Mucosa of descending colon (tissue), 3 donors: ENCODE data around the gene ELMO3. TPM values are rescaled to one million over a fixed set of nuclear protein-coding genes. Genes with fewer than 3 reads are reported as not detected.

Experiments
- ATAC-seq: fragments of 200-7000 bp; cut with Tn5 transposase; one replicate; pipeline ENCODE4 v1.9.1; 2020; ENCODE audit warnings: mild to moderate bottlenecking, moderate library complexity
- DNase-seq, 3 donors: peaks; one replicate each; pipeline ENCODE4 v3.0.0-alpha.2; 2020
- H3K36me3 ChIP-seq: fragments of 200-600 bp; one replicate; pipeline ENCODE4 v1.8.0; 2021; ENCODE audit warnings: low read depth, mild to moderate bottlenecking
- H3K4me1 ChIP-seq: fragments of 200-600 bp; one replicate; pipeline ENCODE4 v1.8.0; 2021; ENCODE audit warnings: low read depth, mild to moderate bottlenecking
- H3K4me3 ChIP-seq: fragments of 200-600 bp; one replicate; pipeline ENCODE4 v1.8.0; 2021; ENCODE audit warnings: mild to moderate bottlenecking
- H3K9me3 ChIP-seq: fragments of 200-600 bp; one replicate; pipeline ENCODE4 v1.8.0; 2021; ENCODE audit warnings: mild to moderate bottlenecking
- CTCF ChIP-seq: fragments of 200-600 bp; IDR thresholded peaks from one replicate; pipeline ENCODE4 v1.8.0; 2022; ENCODE audit warnings: antibody characterized with exemption, mild to moderate bottlenecking
- intact Hi-C, 2 donors: fragments of 100-400 bp; cut with DNase I in 1 of 2; cut with micrococcal nuclease in 1 of 2; formaldehyde crosslinking; loops; one replicate each; pipeline versions ENCODE4 v1.11.0 to v1.11.1; 2022; cut with DNase I, micrococcal nuclease
- total RNA-seq, 3 donors: library from RNA; stranded (reverse); fragmentation: NEBNext Ultra II Directional in 2 of 3; extraction: Animal tissue kit (Norgen Biotek cat#: 25700) in 2 of 3; gene quantifications; one replicate each; pipeline versions ENCODE4 v1.2.1 to v1.2.4, GENCODE V29; 2021 to 2023
- donor health status: DM: no; HTN: no; CAD: no; lungs with moderate emphysema.
- donor health status: DM: no; HTN: no; CAD: no.
- donor health status: DM: no; HTN: yes; CAD: no.

The ELMO3 gene
- total RNA-seq, 3 donors from 2014 or later = 25.4 to 68.0 (median 42.1) TPM

- ATAC-seq (no peak), DNase-seq (no peak)
- Histone ChIP-seq H3K4me3 (no peak overlapping the region), H3K36me3 (no peaks in the 10 kb centered on the region), H3K4me1 (peaks cover 33% of the 10 kb centered on the region), H3K9me3 (no peaks in the 10 kb centered on the region)
- no peak for TF ChIP-seq CTCF
- intact Hi-C loops = loop anchor here in 1 of 2 donors (10.0 kb wide), 1 partner anchor 207 kb away; no protein-coding TSS in a partner anchor
Measured at GRCh38 chr16:67182288-67182687, 16.6 kb upstream of the ELMO3 start.

- Histone ChIP-seq H3K4me3 (peak overlapping the region; percentile 43), H3K9me3 (no peaks in the 10 kb centered on the region), H3K4me1 (peaks cover 30% of the 10 kb centered on the region), H3K36me3 (no peaks in the 10 kb centered on the region)
- no peak for TF ChIP-seq CTCF
- intact Hi-C loops = loop anchor here in 1 of 2 donors (10.0 kb wide), 1 partner anchor 208 kb away; no protein-coding TSS in a partner anchor
- ATAC-seq = peak; percentile 0
- DNase-seq = no peak
Measured at GRCh38 chr16:67183284-67183626, 15.7 kb upstream of the ELMO3 start.

- peak; percentile 92 for ATAC-seq
- Histone ChIP-seq H3K9me3 (no peaks in the 10 kb centered on the region), H3K4me1 (peaks cover 25% of the 10 kb centered on the region), H3K36me3 (no peaks in the 10 kb centered on the region), H3K4me3 (peak within 1 kb of the TSS; percentile 43)
- intact Hi-C loops = loop anchor here in 1 of 2 donors (10.0 kb wide), 1 partner anchor 209 kb away; no protein-coding TSS in a partner anchor
- DNase-seq = peak; percentile 93 to 96 (median 95)
- no peak for TF ChIP-seq CTCF
Measured at GRCh38 chr16:67183627-67184452, 15.1 kb upstream of the ELMO3 start, which contains the start of gene MATCAP1. TSS of gene MATCAP1 (minus strand) at chr16:67183963. CDS start at chr16:67180610, 3,353 bp downstream.

GRCh38 chr16:67184453-67184994 is 14.4 kb upstream of the ELMO3 start:
- peak overlapping the region; percentile 43 for H3K4me3 ChIP-seq
- TF ChIP-seq CTCF = no peak
- intact Hi-C loops = loop anchor here in 1 of 2 donors (10.0 kb wide), 1 partner anchor 210 kb away; no protein-coding TSS in a partner anchor

GRCh38 chr16:67184995-67185650 is 13.8 kb upstream of the ELMO3 start:
- Histone ChIP-seq H3K4me3 (no peak overlapping the region), H3K9me3 (no peaks in the 10 kb centered on the region), H3K4me1 (peaks cover 22% of the 10 kb centered on the region), H3K36me3 (no peaks in the 10 kb centered on the region)
- DNase-seq = peak; percentile 91 to 97 (median 95)
- ATAC-seq = peak; percentile 52
- intact Hi-C loops = loop anchor here in 1 of 2 donors (10.0 kb wide), 1 partner anchor 210 kb away; no protein-coding TSS in a partner anchor
- TF ChIP-seq CTCF = peak; percentile 61

More at GRCh38 chr16:67184453-67184994, 14.4 kb upstream of the ELMO3 start:
- Histone ChIP-seq H3K9me3 (no peaks in the 10 kb centered on the region), H3K4me1 (peaks cover 22% of the 10 kb centered on the region), H3K36me3 (no peaks in the 10 kb centered on the region)
- ATAC-seq (peak; percentile 27), DNase-seq (no peak)
